HS-27A (cell line): ENCODE measurements around the gene CLIC2.
"Not testable (repeated sequence)": the region's sequence is repeated elsewhere in the genome, so short reads cannot be mapped to it uniquely, and the experiment has no call there.

Experiments
- DNase-seq: peaks from one replicate; pipeline ENCODE4 v3.0.0-alpha.2; 2012; ENCODE audit warnings: low read depth, missing footprints

The CLIC2 gene

DNA sequence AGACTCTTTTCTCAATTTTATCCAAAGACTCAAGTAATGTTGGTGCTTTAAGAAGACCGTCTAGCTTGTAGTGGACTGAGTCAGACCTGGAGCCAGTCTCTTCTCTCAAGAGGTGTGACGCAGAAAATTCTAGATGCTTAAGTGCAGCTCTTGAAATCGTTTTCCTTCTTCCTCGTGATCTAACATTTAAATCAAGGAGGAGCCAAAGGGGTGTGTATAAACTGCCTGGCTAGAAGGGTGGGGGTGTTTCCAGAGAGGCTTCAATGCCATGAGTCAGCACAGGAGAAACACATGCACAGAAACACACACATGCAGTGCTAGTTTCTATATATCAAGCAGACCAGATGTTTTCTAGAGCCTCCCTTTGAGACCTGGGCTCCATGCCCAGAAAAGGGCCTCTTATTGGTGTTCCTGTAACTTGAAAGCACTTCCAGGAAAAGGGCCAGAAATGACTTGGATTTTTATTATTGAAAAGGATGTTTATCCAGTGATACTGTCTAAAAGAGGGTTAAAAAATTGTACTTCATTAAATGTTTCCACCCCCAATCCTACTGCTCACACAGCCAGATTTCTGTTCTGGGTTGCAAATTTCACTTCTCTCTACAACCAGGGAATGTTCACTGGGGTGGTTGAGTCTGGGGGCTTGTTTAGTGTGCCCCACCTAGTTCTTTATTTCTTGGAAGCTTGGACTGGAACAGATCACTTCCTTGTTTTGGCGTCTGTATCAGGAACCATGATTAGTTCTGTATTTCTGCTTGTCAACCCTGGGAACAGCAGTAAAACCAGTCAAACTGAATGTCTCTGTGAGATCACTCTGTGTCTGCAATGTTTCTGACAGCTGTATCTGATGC is at the start of gene CLIC2:
Gene CLIC2 (minus strand): TSS at position 129 of the 851 bp plus-strand sequence. CDS start 187 bp downstream, outside the sequence.
- DNase-seq: no peak

DNA sequence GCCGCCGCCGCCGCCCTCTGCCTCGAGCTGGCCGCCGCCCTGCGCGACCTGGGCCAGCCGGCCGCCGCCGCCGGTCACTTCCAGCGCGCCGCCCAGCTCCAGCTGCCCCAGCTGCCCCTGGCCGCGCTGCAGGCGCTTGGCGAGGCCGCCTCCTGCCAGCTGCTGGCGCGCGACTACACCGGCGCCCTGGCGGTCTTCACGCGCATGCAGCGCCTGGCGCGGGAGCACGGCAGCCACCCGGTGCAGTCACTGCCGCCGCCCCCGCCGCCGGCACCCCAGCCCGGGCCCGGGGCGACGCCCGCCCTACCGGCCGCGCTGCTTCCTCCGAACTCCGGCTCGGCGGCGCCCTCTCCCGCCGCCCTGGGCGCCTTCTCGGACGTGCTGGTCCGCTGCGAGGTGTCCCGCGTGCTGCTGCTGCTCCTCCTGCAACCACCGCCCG is 48.1 kb upstream of the CLIC2 start:
- not testable (repeated sequence) for DNase-seq

DNA sequence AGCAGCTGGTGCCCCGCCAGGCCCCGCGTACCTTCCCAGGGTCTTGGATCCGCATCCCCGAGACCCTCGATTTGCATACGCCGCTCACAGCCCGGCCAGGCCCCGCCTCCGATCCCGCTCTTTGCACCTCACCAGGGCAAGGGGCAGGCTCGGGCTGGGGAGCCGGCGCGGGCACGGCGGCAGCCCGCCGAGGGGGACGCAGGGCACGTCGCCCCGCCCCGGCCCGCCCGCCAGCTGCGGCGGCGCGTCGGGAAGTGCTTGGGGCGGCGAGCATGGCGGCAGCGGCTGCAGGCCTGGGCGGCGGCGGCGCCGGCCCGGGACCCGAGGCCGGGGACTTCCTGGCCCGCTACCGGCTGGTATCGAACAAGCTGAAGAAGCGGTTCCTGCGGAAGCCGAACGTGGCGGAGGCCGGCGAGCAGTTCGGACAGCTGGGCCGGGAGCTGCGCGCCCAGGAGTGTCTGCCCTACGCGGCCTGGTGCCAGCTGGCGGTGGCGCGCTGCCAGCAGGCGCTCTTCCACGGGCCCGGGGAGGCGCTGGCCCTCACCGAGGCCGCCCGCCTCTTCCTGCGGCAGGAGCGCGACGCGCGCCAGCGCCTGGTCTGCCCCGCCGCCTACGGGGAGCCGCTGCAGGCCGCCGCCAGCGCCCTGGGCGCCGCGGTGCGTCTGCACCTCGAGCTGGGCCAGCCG is 47.6 kb upstream of the CLIC2 start, which contains the start of gene F8A2:
Gene F8A2 (plus strand): TSS at position 253 of the 686 bp plus-strand sequence. CDS start 20 bp downstream, at position 273.
- not testable (repeated sequence) for DNase-seq

DNA sequence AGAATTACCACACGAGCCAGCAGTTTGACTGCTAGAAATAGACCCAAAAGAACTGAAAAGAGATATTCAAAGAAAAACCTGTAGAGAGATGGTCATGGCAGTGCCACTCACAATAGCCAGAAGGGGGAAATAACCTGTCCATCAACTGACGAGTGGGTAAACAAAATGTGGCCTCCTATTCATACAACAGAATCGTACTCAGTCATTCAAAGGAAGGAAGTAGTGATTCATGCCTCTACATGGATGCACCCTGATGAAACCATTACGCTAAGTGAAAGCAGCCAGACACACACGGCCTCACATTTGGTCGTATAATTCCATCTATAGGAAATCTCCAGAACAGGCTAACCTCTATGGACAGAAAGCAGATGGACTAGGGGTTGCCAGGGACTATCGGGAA is 45.4 kb upstream of the CLIC2 start:
- not testable (repeated sequence) for DNase-seq

DNA sequence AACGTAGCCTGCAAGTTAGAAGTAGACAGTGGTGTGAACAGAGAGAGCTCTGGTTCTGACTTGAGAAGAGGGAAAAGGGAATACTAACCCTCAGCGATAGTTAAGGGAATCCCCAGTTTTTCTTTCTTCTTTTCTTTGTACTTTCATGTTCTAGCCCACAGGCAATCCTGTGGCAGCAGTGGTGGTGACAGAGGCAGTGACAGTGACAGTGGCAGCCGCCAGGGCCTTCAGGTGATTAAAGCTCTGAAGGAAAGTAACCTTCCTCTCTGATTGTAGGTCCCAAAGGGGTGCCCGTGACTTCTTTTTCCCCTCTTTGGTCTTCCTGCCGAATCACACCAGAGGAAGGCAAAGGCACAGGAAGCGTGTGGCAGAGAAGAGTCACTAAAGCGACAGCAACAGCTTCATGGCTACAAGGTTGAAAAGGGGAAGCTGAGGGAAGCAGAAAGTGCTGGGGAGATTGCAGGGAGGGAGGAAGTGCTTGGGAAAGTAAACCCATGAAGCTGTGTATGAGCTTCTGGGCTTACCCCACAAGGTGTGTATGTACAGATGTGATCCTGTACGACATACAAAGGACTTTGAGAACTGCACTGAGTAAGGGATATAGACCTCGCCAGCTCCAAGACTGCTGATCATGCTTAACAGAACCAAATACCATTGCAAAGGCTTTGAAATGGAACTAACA is 39.5 kb upstream of the CLIC2 start:
- DNase-seq: not testable (repeated sequence)

DNA sequence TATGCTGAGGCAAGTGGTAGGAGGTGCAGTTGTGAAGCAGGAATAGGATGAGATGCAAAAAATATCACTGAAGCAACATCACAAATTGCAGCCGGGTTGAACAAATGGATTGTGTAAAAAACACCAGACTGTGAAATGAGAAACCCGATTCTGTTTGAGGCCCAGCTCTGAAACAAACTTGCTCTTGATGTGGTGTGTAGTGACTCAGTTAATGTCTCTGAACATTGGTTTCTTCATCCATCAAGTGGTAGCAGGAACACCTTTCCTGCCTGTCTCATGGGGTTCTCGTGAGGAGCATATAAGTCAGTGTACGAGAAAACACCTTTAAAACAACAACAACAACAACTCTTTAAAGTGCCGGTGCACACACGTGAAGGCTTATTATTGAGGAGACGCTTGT is 29.3 kb upstream of the CLIC2 start:
- not testable (repeated sequence) for DNase-seq

DNA sequence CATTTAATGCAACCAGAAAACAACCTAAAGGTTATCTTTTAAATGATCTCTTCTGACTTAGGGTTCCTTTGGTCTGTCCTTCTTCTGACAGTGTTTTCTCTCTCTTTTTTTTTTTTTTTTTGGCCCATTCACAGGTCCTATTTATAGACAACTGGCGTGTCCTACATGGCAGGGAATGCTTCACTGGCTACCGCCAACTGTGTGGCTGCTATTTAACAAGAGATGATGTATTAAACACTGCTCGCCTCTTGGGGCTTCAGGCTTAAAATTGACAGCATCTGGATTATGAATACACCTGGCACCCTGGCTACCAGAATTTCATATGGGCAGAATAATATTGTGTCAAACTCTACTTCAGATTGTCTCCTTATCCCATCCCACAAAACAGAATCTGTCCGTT is 15.0 kb upstream of the CLIC2 start:
- DNase-seq: not testable (repeated sequence)

DNA sequence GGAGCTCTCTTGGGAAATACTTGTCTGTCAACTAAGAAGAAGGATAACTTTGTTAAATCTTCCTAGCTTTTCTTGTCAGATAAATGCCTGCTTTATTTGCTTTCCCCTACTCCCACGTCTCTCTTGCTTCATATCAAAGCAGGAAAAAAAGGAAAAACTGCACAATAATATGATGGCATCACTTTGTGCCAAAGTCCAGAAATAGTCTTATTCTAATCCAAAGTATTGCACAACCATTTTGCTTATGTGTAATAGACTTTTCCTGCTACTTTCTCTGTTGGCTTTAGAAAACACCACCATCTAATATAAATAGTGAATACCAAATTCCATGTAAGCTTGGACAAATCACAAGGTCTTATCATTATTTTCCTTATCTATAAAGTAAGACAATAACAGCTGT is 11.3 kb upstream of the CLIC2 start:
- DNase-seq: not testable (repeated sequence)

DNA sequence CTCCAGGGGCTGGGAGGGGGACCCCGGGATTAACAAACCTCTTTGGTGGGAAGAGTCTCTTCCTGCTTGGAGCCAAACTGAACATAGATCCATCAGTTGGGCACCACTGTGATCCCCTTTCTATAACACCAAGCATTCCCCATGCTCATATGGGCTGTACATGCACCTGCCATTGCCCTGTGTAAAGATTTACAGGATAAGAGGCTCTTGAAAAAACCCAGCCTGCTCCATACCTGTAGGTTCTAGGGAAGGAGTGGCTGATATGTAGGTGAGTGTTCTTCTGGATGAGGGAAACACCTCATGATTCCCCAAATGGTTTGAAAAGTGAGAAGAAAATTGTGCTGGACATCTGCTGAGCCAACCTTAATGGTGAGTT is 911 bp upstream of the CLIC2 start:
- not testable (repeated sequence) for DNase-seq

DNA sequence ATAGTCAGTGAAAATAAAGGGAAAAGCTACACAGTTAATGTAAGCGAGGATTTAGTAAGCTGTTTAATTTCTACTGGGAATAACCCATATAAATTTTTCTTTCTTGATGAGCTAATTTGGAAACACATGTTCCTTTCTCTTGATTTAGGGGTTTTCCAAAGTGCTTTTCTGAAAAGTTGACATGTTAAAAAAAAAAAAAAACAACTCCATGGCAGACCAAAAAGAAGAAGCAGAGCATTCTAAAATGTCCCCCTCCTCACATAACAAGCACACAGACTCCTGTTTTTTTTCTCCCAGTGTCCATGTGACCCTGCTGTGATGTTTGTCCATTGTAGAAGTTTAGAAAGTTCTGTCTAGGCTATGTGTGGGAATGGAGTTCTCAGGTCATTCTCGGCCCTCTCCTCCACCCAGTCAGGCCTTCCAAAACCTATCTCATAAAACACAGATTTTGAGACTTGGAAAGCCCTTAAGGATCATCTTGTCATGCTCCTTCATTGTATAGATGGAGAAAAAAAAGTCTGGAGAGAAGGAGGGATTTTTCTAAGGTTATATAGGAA is 792 bp downstream of the CLIC2 start:
- no peak for DNase-seq

DNA sequence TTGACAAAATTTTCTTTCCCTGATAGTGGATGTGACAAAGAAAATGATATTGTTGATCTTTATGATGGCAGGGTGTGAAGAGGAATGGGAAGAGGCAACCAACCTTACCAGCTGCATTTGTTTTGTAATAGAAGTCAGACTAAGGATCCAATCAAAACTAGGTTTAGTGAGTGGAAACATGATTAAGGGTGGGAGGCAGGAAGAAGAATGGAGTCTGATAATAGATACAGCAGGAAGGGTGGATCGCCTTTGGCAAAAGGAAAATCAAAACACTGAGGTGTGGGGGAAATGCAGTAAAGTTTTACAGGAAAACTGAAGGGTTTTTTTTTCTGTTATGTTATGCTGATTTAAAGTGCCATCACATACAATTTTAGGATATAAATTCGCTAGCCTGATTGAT is 3.4 kb downstream of the CLIC2 start:
- DNase-seq: no peak

DNA sequence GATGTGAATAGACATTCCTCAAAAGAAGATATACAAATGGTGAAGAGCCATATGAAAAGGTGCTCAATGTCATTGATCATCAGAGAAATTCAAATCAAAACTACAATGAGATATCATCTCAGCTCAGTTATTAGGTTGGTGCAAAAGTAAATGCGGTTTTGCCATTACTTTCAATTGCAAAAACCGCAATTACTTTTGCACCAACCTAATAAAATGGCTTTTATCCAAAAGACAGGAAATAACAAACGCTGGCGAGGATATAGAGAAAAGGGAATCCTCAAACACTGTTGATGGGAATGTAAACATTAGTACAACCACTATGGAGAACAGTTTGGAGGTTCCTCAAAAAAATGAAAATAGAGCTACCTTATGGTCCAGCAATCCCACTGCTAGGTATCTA is 5.1 kb downstream of the CLIC2 start:
- DNase-seq: no peak

DNA sequence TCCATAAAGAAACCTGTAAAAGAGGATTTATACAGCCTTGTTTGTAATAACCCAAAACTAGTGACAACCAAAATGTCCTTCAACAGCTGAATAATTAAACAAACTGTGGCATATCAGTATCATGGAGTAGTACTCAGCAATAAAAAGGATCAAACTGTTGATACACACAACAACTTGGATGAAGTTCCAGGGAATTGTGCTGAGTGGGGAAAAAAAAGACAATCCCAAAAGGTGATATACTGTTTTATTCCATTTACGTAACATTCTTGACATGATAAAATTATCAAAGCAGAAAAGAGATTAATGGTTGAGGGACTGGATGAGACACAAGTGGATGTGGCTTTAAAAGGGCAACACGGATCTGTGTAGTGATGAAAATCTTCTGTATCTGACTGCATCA is 7.8 kb downstream of the CLIC2 start:
- no peak for DNase-seq

DNA sequence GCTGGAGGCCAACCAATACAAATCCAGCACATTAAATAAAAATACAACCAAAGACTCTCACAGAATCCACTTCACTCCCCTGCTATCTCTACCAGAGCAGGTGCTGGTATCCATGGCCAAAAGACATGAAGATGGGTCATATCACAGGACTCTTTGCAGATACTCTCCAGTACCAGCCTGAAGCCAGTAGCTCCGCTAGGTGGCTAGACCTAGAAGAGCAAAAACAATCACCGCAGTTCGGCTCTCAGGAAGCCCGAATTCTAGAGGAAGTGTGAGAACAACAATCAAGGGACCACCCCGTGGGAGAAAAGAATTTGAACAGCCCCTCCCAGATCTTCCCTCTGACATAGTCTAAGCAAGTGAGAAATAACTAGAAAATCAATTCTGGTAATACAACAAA is 20.2 kb downstream of the CLIC2 start:
- DNase-seq: no peak

DNA sequence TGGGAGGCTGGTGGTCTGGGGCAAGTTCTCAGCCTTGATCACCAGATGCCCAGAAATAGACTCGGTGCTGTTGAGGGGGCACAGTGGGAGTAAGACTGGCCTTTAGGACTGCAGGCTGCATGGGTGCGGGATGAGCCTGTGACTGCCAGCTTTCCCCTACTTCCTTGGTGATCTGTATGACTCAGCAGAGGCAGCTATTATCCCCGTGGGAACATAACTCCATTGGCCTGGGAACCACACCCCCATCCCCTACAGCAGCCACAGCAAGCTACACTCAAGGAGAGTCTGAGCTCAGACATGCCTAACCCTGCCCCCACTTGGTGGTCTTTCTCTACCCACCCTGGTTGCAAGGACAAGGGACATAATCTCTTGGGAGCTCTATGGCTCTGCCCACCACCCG is 20.6 kb downstream of the CLIC2 start:
- DNase-seq: no peak

DNA sequence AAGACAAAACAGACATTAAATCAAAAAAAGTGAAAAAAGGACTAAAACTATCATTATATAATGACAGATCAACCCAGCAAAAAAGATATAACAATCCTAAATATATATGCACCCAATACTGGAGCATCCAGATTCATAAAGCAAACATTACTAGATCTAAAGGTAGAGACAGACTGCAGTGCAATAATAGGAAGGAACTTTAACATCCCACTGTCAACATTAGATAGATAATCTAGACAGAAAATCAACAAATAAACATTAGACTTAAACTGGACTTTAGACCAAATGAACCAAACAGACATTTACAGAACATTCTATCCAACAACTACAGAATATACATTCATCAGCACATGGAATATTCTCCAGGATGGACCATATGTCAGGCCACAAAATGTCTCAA is 40.6 kb downstream of the CLIC2 start:
- DNase-seq: no peak

DNA sequence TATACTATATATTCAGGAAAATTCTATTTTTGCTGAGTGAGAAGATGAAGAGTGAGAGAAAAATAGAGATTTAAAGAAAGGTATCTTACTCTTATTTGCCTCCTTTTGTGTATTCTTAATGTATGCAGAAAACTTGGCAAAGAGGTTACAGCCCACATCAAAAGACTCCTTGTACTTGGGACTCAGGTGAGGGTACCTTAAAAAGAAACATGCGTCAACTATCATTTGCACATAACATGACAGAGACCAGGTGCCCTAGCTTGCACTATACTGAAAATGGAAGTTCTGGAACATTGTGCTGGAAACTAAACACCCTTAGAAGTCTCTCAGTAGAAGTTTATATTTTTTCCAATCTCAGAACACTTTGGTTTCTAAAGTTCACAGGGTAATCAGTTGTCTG is 54.5 kb downstream of the CLIC2 start:
- DNase-seq: no peak

DNA sequence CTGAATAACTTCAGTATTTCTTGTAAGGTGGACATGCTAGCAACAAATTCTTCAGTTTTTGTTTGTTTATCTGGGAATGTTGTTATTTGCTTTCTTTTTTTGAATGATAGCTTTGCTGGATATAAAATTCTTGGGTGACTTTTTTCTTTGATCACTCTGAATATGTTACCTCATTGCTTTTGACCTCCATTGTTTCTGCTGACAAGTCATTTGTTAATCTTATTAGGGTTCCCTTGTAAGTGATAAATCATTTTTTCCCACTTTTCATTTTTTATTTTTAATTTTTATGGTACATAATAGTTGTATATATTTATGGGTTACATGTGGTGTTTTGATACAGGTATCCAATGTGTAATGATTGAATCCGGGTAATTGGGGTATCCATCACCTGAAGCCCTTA is 63.4 kb downstream of the CLIC2 start:
- DNase-seq: no peak

DNA sequence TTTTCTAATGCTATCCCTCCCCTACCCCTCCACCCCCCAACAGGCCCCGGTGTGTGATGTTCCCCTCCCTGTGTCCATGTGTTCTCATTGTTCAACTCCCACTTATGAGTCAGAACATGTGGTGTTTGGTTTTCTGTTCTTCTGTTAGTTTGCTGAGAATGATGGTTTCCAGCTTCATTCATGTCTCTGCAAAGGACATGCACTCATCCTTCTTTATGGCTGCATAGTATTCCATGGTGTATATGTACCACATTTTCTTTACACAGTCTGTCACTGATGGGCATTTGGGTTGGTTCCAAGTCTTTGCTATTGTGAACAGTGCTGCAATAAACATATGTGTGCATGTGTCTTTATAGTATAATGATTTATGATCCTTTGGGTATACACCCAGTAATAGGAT is 66.4 kb downstream of the CLIC2 start:
- not testable (repeated sequence) for DNase-seq

DNA sequence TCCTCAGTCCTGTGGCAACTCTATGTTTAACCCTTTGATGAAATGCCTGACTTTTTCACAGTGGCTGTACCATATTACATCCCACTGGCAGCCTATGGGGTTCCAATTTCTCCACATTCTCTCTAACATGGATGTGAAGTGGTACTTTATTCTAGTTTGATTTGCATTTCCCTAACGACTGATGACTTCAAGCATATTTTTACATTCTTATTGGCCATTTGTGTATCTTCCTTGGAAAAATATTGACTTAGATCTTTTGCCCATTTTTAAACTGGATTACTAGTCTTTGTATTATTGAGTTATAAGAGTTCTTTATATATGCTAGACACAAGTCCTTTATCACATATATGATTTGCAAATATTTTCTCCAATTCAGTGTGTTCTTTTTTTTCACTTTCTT is 68.0 kb downstream of the CLIC2 start:
- no peak for DNase-seq

DNA sequence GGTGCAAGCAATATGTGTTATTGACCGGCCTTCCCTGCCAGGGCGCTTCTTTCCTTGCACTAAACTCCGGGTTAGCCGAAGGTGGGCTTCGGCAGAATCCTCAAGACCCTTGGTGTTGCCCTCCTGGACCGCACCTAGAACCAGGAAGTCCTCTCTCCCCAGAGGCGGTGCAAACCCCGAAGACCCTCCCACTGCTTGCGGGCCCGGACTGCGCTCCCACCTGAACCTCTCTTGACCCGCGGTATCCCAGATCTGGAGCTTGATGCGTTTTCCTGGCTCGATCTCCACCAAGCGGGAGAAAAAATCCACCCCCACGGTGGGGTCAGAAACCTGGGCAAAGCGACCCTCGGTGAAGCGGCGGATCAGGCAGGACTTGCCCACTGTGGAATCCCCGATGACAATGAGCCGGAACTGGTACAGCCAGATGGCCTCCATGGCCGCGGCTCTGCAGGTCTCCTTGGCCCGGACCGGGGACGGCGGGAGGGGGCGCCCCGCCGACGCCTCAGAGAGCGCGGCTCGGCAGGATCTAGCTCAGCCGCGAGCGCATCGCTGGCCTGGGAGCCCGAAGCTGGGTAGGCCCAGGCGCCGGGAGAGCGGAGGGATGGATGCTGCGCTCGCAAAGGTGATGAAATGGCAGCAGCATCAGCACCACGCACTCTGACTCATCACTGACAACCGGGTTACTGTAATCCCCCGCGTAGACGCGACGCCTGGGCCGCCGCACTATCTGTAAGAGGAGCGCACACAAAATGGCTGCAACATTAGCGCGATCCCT is 70.4 kb downstream of the CLIC2 start, which contains the start of gene RAB39B:
Gene RAB39B (minus strand): TSS at position 638 of the 775 bp plus-strand sequence. CDS start 203 bp downstream, at position 435.
- DNase-seq: no peak
